HG03280 (cell line): ENCODE measurements around the gene EHD1.

Source experiments
- ATAC-seq: cut with Tn5 transposase; IDR thresholded peaks from one replicate; pipeline ENCODE4 v1.9.1; 2021; ENCODE audit warnings: mild to moderate bottlenecking, moderate library complexity; ENCODE audit not compliant: unreplicated experiment

Gene EHD1

DNA sequence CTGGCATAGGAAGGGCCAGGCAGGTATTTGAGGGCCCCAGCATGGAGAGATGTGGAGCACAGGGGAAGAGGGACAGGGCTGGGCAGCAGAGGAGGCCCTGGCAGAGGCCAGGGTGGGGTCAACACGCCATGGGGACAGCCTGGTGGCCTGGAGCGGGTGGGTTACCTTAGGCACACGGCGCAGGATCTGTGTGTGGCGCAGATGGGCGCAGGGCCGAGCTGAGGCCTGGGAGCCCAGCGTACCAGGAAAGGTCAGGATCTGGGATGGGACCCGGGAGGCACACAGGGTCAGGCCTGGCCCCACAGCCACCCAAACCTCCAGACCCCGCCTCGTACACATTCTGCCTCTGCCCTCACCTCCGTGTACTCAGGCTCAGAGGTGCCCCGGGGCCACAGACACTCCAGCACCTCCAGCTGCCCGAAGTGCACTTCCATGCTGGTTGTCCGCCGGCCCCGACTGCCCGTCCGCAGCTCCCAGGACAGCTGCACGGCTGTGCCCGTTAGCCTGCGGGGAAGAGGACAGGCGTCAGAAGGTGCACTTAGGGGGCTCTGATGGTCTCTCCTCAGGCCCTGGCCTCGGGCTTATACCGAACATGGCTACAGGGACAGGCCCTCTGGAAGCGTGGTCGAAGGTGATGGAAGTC lies 32.2 kb upstream of the EHD1 start:
- ATAC-seq: no peak

DNA sequence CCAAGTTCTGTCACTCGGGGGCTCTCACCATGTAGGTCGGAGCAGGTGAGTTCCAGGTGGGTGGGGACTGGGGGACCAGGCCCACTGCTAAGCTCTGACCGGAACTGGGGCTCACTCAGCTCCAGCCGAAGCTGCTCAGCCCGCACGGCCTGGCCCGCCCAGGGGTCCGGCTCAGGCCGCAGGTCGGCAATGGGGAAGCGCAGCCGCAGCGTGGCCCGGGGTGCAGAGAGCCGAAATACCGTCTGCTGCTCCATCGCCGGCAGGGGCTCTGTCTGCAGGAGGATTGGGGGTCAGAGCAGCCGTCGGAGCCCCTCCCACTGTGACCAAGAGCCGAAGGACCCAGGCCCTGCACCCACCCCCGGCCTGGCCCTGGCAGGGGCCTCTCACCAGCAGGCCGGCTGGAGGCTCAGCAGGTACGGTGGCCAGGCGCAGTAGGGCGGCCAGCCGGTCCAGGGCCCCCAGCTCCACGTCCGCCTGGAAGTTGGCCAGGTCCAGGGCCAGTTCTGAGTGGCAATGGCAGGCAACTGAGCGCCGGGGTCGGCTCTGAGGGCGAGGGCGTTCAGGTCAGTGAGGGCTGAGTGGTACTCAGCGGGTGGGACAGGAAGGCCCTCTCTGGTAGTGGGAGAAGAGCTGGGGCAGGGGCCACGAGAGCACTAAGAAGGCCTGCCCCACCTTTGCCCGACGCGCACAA lies 31.4 kb upstream of the EHD1 start:
- no peak for ATAC-seq

DNA sequence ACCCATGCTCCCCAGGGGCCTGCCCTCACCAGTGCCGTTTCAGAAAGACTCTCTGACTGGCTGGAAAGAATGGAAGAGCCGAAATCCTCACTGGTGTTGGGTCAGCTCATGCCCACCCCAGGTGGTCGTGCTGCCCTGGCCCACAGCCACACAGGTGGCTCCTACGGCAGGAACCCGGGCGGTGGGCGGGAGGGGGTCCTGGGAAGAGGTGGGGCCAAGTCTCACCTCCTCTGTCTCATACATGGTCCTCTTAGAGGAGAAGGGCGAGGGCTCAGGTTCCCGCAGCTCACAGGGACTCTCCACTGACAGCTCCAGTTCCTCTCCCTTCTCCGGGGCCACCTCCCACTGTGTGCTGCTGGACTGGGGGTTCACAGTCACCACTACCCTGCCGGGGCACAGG lies 30.3 kb upstream of the EHD1 start:
- no peak for ATAC-seq

- no peak for ATAC-seq
These were observed 27.9 kb upstream of the EHD1 start for GRCh38 chr11:64906314-64906635.

- ATAC-seq: no peak
These were observed 27.3 kb upstream of the EHD1 start for GRCh38 chr11:64905516-64906313.

- ATAC-seq: no peak
These were observed 24.9 kb upstream of the EHD1 start for GRCh38 chr11:64903291-64903833.

- ATAC-seq: no peak
These were observed 23.9 kb upstream of the EHD1 start for GRCh38 chr11:64902102-64902900.

DNA sequence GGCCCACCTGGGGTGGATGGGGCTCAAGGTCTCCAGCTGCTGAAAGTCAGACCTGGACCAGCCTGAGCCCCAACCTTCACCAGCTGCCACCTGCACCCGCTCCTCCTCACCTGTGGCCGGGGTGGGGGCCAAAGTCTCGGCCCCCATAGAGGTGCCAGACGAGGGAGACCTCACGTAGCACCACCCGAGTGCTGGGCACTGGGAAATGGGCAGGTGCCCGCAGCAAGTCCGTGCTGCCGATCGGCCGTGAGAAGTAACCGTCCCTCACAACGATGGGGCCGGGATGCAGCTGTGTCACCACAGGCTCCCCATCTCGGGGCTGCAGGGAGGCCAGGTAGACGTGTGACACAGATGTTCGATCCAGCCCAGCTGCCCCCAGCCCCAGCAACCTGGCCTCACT lies 22.4 kb upstream of the EHD1 start:
- ATAC-seq: no peak

DNA sequence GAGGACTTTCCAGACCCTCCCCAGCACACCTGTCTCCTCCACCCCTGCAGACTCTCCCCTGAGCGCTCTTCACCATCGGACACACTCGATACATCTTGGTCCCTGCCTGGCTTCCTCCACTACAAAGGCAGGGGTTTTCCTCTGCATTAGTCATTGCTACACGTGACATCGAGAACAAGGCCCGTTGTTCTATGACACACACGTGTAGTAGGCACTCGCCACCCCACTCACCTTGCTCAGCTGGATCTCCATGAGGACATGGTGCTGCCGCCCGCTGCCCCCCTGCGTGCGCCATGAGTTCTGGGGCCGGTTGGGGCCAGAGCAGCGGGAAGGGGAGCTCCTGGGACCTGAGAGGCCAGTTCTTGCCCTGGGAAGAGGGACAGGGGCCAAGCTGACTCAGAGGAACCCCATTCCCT lies 21.9 kb upstream of the EHD1 start:
- no peak for ATAC-seq

GRCh38 chr11:64898541-64898940 lies 20.1 kb upstream of the EHD1 start:
- ATAC-seq: no peak

GRCh38 chr11:64898076-64898445 lies 19.6 kb upstream of the EHD1 start:
- no peak for ATAC-seq

GRCh38 chr11:64897381-64898075 lies 19.1 kb upstream of the EHD1 start:
- ATAC-seq: no peak

- ATAC-seq: no peak
These were observed 18.1 kb upstream of the EHD1 start for GRCh38 chr11:64896448-64897022.

DNA sequence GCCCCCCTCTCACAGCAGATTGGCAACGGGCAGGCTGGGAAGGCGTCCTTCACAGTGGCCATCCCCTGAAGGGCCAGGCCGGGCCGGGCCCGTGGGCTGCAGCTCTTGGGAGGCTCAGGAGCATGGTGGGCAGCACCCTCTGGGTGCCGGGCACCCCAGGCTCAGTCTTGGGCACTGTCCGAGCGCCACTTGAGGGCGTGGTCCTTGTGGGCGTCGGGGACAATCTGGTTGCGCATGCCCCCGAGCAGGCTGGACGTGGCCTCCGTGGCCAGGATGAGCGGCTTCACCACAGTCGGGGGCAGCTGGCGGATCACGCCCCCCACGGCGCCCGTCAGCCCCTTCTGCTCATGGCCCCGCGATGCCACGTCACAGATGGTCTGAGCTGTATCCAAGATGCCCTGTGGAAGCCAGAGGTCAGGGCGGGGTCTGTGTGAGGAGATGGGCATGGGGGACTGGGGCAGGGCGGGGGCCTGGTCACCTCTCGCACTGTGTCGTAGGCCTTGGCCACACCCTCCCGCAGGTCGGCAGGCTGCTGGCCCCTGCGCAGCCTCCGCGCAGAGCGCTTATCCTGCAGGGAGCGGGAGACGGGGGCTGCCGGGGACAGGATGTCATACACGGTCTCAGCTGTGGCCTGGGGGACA lies 16.5 kb upstream of the EHD1 start:
- no peak for ATAC-seq

DNA sequence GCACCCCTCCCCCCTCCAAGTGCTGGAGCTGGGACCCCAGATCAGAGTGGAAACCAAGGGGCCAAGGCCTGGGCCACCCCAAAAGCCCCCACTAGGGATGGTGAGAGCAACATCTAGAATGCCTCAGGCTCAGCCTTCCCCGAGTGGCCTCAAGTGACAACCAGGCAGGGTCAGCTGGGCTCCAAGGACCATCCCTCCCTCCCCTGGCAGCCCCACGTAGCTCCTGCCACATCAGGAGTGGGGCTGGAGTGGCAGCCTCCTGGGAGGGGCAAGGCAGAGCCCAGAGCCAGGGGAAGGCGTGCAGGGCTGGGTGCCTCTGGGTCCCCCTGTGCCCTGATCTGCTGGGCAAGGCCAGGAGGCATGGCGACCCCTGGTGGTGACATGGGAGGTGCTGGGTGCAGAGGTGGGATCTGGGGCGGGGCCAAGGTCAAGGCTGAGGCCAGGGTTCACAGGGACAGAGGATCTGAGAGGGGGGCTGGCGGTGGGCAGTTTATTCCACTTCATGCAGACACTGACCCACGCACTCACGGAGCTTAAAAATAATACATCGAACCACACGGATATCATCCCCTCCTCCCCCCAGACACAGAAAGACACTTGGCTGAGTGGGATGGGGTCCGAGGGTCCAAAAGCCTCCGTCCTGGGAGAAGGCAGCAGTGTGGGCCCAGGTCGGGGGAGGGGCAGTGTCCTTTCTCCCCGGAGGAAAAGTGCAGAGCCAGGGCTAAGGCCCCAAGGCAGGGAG lies 15.8 kb upstream of the EHD1 start:
- ATAC-seq: peak; percentile 63

- ATAC-seq: no peak
These were observed 15.0 kb upstream of the EHD1 start for GRCh38 chr11:64893194-64894069.

DNA sequence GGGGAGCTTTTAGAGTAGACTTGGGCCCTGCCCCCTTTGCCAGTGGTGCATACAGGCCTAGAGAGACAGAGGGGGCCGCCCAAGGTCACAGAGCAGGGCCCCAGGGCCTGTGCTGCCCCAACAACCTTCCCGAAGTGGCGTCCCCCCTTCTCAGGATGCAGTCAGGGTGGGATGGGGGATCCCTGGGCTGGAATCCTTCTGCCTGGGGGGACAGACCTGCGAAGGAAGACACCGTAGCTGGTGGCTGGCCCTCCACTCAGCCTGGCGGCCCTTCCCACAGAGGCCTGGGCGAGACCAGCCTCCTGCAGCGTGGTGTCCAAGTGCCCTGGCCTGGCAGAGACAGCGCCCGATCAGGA lies 14.4 kb upstream of the EHD1 start:
- ATAC-seq: no peak

DNA sequence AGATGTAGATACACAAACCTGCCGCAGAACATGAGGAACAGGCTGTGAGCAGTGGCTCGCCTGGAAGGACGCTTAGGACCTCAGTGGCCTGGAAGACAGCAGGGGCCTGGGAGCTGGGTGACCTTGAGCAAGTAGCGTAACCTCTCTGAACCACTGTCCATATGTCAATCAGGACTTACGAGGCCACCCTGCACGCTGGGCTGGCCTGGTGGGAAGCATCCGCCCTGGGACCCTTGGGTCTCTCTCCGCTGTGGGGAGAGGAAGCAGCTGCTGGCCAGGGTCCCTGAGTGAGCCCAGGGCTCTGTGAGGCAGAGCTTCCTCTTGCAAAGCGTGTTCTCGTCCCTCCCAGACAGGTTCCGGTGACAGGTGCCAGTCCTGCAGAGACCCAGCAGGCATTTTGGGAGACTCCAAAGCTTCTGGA lies 14.0 kb upstream of the EHD1 start:
- ATAC-seq: no peak
